HG02798 (cell line): Measurements from ENCODE around the gene TRMT6.

ENCODE experiments used
- ATAC-seq: cut with Tn5 transposase; IDR thresholded peaks from one replicate; pipeline ENCODE4 v1.9.1; 2021; ENCODE audit warnings: mild to moderate bottlenecking; ENCODE audit not compliant: unreplicated experiment, poor library complexity

The TRMT6 gene

GRCh38 chr20:5968462-5968861 is 18.1 kb upstream of the TRMT6 start:
- ATAC-seq: no peak

GRCh38 chr20:5967469-5967868 is 17.1 kb upstream of the TRMT6 start:
- ATAC-seq: no peak

GRCh38 chr20:5949943-5950270 is 426 bp downstream of the TRMT6 start:
- no peak for ATAC-seq

GRCh38 chr20:5947276-5947675 is 3.1 kb downstream of the TRMT6 start:
- no peak for ATAC-seq

GRCh38 chr20:5945963-5946362 is 4.4 kb downstream of the TRMT6 start:
- no peak for ATAC-seq

GRCh38 chr20:5938456-5939029 is 11.8 kb downstream of the TRMT6 start:
- ATAC-seq: no peak

GRCh38 chr20:5936238-5936637 is 14.1 kb downstream of the TRMT6 start:
- no peak for ATAC-seq

- ATAC-seq: no peak
Observed at GRCh38 chr20:5935384-5935783, 14.9 kb downstream of the TRMT6 start.

- ATAC-seq: peak; percentile 33
Observed at GRCh38 chr20:5933802-5934436, 16.4 kb downstream of the TRMT6 start.

GRCh38 chr20:5932796-5933195 is 17.5 kb downstream of the TRMT6 start:
- ATAC-seq: no peak

GRCh38 chr20:5931411-5931810 is 18.9 kb downstream of the TRMT6 start:
- ATAC-seq: no peak

GRCh38 chr20:5928836-5929715 is 21.3 kb downstream of the TRMT6 start:
- ATAC-seq: no peak

- ATAC-seq: no peak
Observed at GRCh38 chr20:5927749-5928462, 22.4 kb downstream of the TRMT6 start.

- ATAC-seq: no peak
Observed at GRCh38 chr20:5925551-5925950, 24.8 kb downstream of the TRMT6 start.

GRCh38 chr20:5923493-5923892 is 26.8 kb downstream of the TRMT6 start:
- no peak for ATAC-seq

GRCh38 chr20:5920581-5920980 is 29.8 kb downstream of the TRMT6 start:
- no peak for ATAC-seq

- ATAC-seq: no peak
Observed at GRCh38 chr20:5919626-5920544, 30.4 kb downstream of the TRMT6 start.

GRCh38 chr20:5918856-5919625 is 31.3 kb downstream of the TRMT6 start:
- ATAC-seq: no peak

- no peak for ATAC-seq
Observed at GRCh38 chr20:5914859-5915258, 35.5 kb downstream of the TRMT6 start.
